HL-60 (cell line): ENCODE results near the gene NDUFS1.
"Not testable (repeated sequence)": the region's sequence is repeated elsewhere in the genome, so short reads cannot be mapped to it uniquely, and the experiment has no call there.

ENCODE experiments used
- CTCF ChIP-seq: IDR thresholded peaks from one replicate; pipeline ENCODE4 v1.5.1; 2011; ENCODE audit warnings: low read length, control low read depth, inconsistent platforms; ENCODE audit not compliant: insufficient read depth
- GABPA ChIP-seq: IDR thresholded peaks from 2 replicates; pipeline ENCODE4 v1.6.1; 2012; ENCODE audit warnings: low read depth
- POLR2AphosphoS5 ChIP-seq: IDR thresholded peaks from 2 replicates; pipeline ENCODE4 v1.6.1; 2012; ENCODE audit warnings: low read depth
- REST ChIP-seq: IDR thresholded peaks from 2 replicates; pipeline ENCODE4 v1.6.1; 2012; ENCODE audit warnings: low read depth; ENCODE audit not compliant: insufficient replicate concordance

GRCh38 chr2:206162401-206162800, 3.2 kb upstream of the NDUFS1 start:
- TF ChIP-seq CTCF, REST, GABPA, POLR2AphosphoS5: not testable (repeated sequence)
